Aorta (tissue), 5 donors: ENCODE data around the gene CD46. TPM values are rescaled to one million over a fixed set of nuclear protein-coding genes. Genes with fewer than 3 reads are reported as not detected.
"Not testable (repeated sequence)": the region's sequence is repeated elsewhere in the genome, so short reads cannot be mapped to it uniquely, and the experiment has no call there.

Experiments
- ATAC-seq: fragments of 200-7000 bp; cut with Tn5 transposase; one replicate; pipeline ENCODE4 v1.9.1; 2022; ENCODE audit warnings: moderate library complexity; ENCODE audit not compliant: low FRiP score
- DNase-seq, 2 donors: peaks; one replicate each; pipeline ENCODE4 v3.0.0-alpha.2; 2020
- H3K27ac ChIP-seq, 2 donors: one replicate each; pipeline ENCODE4 v1.5.1; 2013; ENCODE audit warnings: low read length in 2 of 2, mild to moderate bottlenecking in 2 of 2, moderate library complexity in 2 of 2, control low read depth in 1 of 2, inconsistent platforms in 1 of 2, low read depth in 1 of 2
- H3K27me3 ChIP-seq, 2 donors: one replicate each; pipeline ENCODE4 v1.6.1; 2013; ENCODE audit warnings: control low read depth in 1 of 2, low read length in 1 of 2, mild to moderate bottlenecking in 1 of 2, moderate library complexity in 1 of 2; ENCODE audit not compliant: insufficient read depth in 2 of 2, control insufficient read depth in 1 of 2
- H3K36me3 ChIP-seq, 2 donors: one replicate each; pipeline ENCODE4 v1.6.1; 2013; ENCODE audit warnings: control low read depth in 1 of 2, low read length in 1 of 2, mild to moderate bottlenecking in 1 of 2; ENCODE audit not compliant: insufficient read depth in 2 of 2, control insufficient read depth in 1 of 2
- H3K4me1 ChIP-seq, 2 donors: one replicate each; pipeline ENCODE4 v1.6.1; 2013; ENCODE audit warnings: low read length in 2 of 2, control low read depth in 1 of 2, mild to moderate bottlenecking in 1 of 2, moderate library complexity in 1 of 2; ENCODE audit not compliant: insufficient read depth in 2 of 2, control insufficient read depth in 1 of 2
- H3K4me3 ChIP-seq, 2 donors: one replicate each; pipeline ENCODE4 v1.5.1; 2013; ENCODE audit warnings: low read length in 2 of 2, control low read depth in 1 of 2, mild to moderate bottlenecking in 1 of 2
- H3K9me3 ChIP-seq: one replicate; pipeline ENCODE4 v1.6.1; 2013; ENCODE audit warnings: mild to moderate bottlenecking, low read length; ENCODE audit not compliant: control insufficient read depth
- WGBS, 2 donors: extraction: QIAGEN DNeasy Blood & Tissue Kit; methylation state at CpG; one replicate each; pipeline ENCODE4 v1.1.7; 2013; 5-methylcytosine and 5-hydroxymethylcytosine counted together
- intact Hi-C, 2 donors: fragments of 100-400 bp; cut with DNase I; formaldehyde crosslinking; loops; one replicate each; pipeline versions ENCODE4 v1.14.2 to v1.15.0; 2022
- long read RNA-seq, 2 donors: library from polyadenylated mRNA; unstranded; transcript quantifications; one replicate each; pipeline ENCODE4 v2.0.0, GENCODE V29; 2020 to 2021
- polyA plus RNA-seq, 2 donors: library from polyadenylated mRNA; stranded (reverse); fragments of 200-250 nt; gene quantifications; one replicate each; pipeline ENCODE4 v1.2.3, GENCODE V29; 2013
- total RNA-seq, 2 donors: library from RNA; stranded (reverse); fragmentation: NEBNext Ultra II Directional; extraction: Animal tissue kit (Norgen Biotek cat#: 25700); gene quantifications; one replicate each; pipeline ENCODE4 v1.2.1, GENCODE V29; 2021
- donor health status: healthy with polysubstance abuse.
- donor health status: Bipolar disorder and iron deficiency.
- donor health status: DM: no; HTN: no; CAD: no.
- donor health status: DM: no; HTN: no; CAD: no.
- donor health status: DM: yes; HTN: yes; CAD: no.

The CD46 gene
- total RNA-seq: 100 to 1,000 TPM; 189 to 210 TPM
- 100 to 1,000 TPM in 1 of 2 donors, 10 to 100 TPM in 1; 56.3 to 153 TPM for polyA plus RNA-seq
- long read RNA-seq, donor 1, partial matches to known transcripts: 22 of 58 reads
- long read RNA-seq, donor 1, other reads (novel, unspliced or antisense): 27 of 58 reads
- long read RNA-seq, donor 2, transcript CD46-207 (12 exons, 3,281 nt): minor isoform, 17 of 105 reads
- long read RNA-seq, donor 2, transcript CD46-208 (13 exons, 3,326 nt): major isoform, 19 of 105 reads
- long read RNA-seq, donor 2, transcript CD46-204 (11 exons, 3,188 nt): minor isoform, 10 of 105 reads
- long read RNA-seq, donor 2, transcript CD46-203 (12 exons, 3,233 nt): major isoform, 19 of 105 reads
- long read RNA-seq, donor 2, partial matches to known transcripts: 17 of 105 reads
- long read RNA-seq, donor 2, other reads (novel, unspliced or antisense): 23 of 105 reads

GRCh38 chr1:207751790-207752455 lies at the start of gene CD46:
Gene CD46, plus strand, starts transcription at chr1:207752054. Its CDS starts 159 bp downstream, at chr1:207752213.
- WGBS, 2 donors: 0 to 1% methylated on average over 55 of the region's 55 CpGs
- peak within 1 kb of the TSS; percentile 76 to 93 for H3K27ac ChIP-seq
- peaks cover 0 to 4% of the 10 kb centered on the region in 2 donors for H3K4me1 ChIP-seq
- DNase-seq: peak; percentile 98
- no peaks in the 10 kb centered on the region for H3K27me3 ChIP-seq
- intact Hi-C loops: loop anchor here in 1 of 2 donors (5.0 kb wide), 1 partner anchor 45 kb away; no protein-coding TSS in a partner anchor
- no peaks in the 10 kb centered on the region for H3K9me3 ChIP-seq
- peak; percentile 100 for ATAC-seq
- peak within 1 kb of the TSS; percentile 59 to 93 for H3K4me3 ChIP-seq
- no peaks in the 10 kb centered on the region for H3K36me3 ChIP-seq

GRCh38 chr1:207702317-207702716 lies 49.5 kb upstream of the CD46 start:
- Histone ChIP-seq H3K4me1 (no peaks in the 10 kb centered on the region), H3K27ac (no peak overlapping the region), H3K27me3 (no peaks in the 10 kb centered on the region), H3K4me3 (no peak overlapping the region), H3K36me3 (no peaks in the 10 kb centered on the region), H3K9me3 (no peaks in the 10 kb centered on the region)
- 83 to 90% methylated on average over 1 of the region's 1 CpG for WGBS, 2 donors
- intact Hi-C loops: no loop called here
- ATAC-seq: no peak
- DNase-seq: no peak

GRCh38 chr1:207703712-207704111 lies 48.1 kb upstream of the CD46 start:
- DNase-seq (no peak), ATAC-seq (no peak)
- intact Hi-C loops: no loop called here
- Histone ChIP-seq H3K36me3 (no peaks in the 10 kb centered on the region), H3K27me3 (no peaks in the 10 kb centered on the region), H3K9me3 (no peaks in the 10 kb centered on the region), H3K27ac (no peak overlapping the region), H3K4me1 (no peaks in the 10 kb centered on the region), H3K4me3 (no peak overlapping the region)
- WGBS, 2 donors: 87 to 94% methylated on average over 5 of the region's 5 CpGs

DNA sequence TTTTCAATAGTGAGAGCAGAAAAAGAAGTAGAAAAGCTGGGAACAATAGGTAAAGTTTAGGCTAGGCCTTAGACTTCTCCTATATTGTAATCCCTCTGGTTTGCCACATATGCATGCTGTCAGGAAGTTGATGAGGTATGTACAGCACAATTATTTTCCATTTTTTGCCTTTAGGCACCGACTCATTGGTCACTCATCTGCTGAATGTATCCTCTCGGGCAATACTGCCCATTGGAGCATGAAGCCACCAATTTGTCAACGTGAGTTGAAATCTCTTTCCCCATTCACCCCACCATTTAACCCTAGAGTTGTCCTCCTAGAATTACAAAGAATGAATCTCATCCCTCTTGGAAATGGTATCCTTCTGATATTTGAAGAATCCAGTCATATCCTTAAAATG lies 43.9 kb upstream of the CD46 start:
- DNase-seq, H3K27ac ChIP-seq, H3K27me3 ChIP-seq, intact Hi-C loops, H3K9me3 ChIP-seq, ATAC-seq, H3K4me3 ChIP-seq, H3K36me3 ChIP-seq, H3K4me1 ChIP-seq: not testable (repeated sequence)
- WGBS, 2 donors: 52 to 66% methylated on average over 3 of the region's 3 CpGs

DNA sequence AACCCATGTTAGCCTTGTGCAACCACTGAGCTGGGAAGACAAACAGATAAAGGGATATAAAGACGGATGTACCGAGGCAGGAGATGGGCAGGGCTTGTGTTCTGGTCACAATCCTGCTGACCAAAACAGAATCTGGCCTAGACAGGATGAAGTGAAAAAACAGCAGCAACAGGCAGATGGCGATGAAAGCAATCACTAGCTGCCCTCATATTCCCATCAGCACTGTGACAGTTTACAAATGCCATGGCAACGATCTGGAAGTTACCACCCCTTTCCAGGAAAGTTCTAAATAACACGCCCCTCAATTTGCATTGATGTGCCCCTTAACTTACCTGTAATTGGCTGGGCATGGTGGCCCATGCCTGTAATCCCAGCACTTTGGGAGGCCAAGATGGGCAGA lies 40.6 kb upstream of the CD46 start:
- H3K36me3 ChIP-seq: no peaks in the 10 kb centered on the region
- intact Hi-C loops: no loop called here
- no peaks in the 10 kb centered on the region for H3K4me1 ChIP-seq
- no peaks in the 10 kb centered on the region for H3K9me3 ChIP-seq
- no peaks in the 10 kb centered on the region for H3K27me3 ChIP-seq
- no peak overlapping the region for H3K27ac ChIP-seq
- 66 to 71% methylated on average over 5 of the region's 5 CpGs for WGBS, 2 donors
- no peak for ATAC-seq
- H3K4me3 ChIP-seq: no peak overlapping the region
- no peak for DNase-seq

DNA sequence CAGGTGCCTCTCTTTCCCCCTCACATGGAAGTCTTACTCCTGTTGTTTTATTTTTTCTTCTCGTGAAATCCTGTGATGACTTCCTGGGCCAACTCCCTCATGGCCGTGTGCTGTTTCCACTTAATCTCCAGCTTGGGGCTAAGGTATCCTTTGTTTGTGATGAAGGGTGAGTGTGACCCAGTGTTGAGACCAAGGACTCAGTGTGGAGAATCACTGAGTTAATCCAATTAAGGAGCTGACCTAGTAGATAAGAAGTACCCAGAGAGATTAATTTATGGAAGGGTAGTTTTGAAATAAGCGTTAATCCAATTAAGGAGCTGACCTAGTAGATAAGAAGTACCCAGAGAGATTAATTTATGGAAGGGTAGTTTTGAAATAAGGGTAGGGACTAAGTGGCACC lies 39.2 kb upstream of the CD46 start:
- H3K4me1 ChIP-seq, H3K36me3 ChIP-seq, H3K27me3 ChIP-seq, H3K9me3 ChIP-seq, H3K27ac ChIP-seq, DNase-seq, H3K4me3 ChIP-seq, ATAC-seq, intact Hi-C loops: not testable (repeated sequence)
- WGBS, 2 donors: 70 to 90% methylated on average over 3 of the region's 3 CpGs

GRCh38 chr1:207713529-207713928 lies 38.3 kb upstream of the CD46 start:
- DNase-seq: no peak
- Histone ChIP-seq H3K9me3 (no peaks in the 10 kb centered on the region), H3K4me3 (no peak overlapping the region), H3K27ac (no peak overlapping the region), H3K4me1 (no peaks in the 10 kb centered on the region), H3K36me3 (no peaks in the 10 kb centered on the region), H3K27me3 (no peaks in the 10 kb centered on the region)
- no peak for ATAC-seq
- 92% methylated on average over 12 of the region's 12 CpGs for WGBS, 2 donors
- intact Hi-C loops: no loop called here

- no peaks in the 10 kb centered on the region for H3K9me3 ChIP-seq
- WGBS, 2 donors: 89 to 90% methylated on average over 2 of the region's 2 CpGs
- H3K36me3 ChIP-seq: no peaks in the 10 kb centered on the region
- intact Hi-C loops: no loop called here
- no peak overlapping the region for H3K27ac ChIP-seq
- H3K27me3 ChIP-seq: no peaks in the 10 kb centered on the region
- H3K4me1 ChIP-seq: no peaks in the 10 kb centered on the region
- no peak overlapping the region for H3K4me3 ChIP-seq
- ATAC-seq: no peak
- DNase-seq: no peak
These were observed 32.6 kb upstream of the CD46 start for GRCh38 chr1:207719234-207719633.
